GM12892 (cell line): ENCODE data around the gene SEPTIN11.

Experiments
- POLR2A ChIP-seq: IDR thresholded peaks from 2 replicates; pipeline ENCODE4 v1.6.1; 2011; ENCODE audit warnings: low read depth, low read length, control low read depth
- POLR2AphosphoS5 ChIP-seq: IDR thresholded peaks from 2 replicates; pipeline ENCODE4 v1.6.1; 2011; ENCODE audit warnings: low read depth, low read length, control low read depth
- TAF1 ChIP-seq: IDR thresholded peaks from 2 replicates; pipeline ENCODE4 v1.6.1; 2011; ENCODE audit warnings: low read depth, mild to moderate bottlenecking, control low read depth, low read length, borderline replicate concordance

GRCh38 chr4:76953956-76954355, 4.4 kb downstream of the SEPTIN11 start:
- no peak for TF ChIP-seq POLR2A
- no peak for TF ChIP-seq POLR2AphosphoS5
- TF ChIP-seq TAF1, result no peak
